HepG2 (cell line): Measurements from ENCODE around the gene TIPRL. TPM values are rescaled to one million over a fixed set of nuclear protein-coding genes. Genes with fewer than 3 reads are reported as not detected.
A peak's percentile ranks its signal among the peaks of the same experiment; 100 is the strongest.

ENCODE experiments used
- RARA ChIP-seq: IDR thresholded peaks from 2 replicates; pipeline ENCODE4 v1.6.1; 2016; ENCODE audit warnings: missing genetic modification reagents, missing compliant biosample characterization
- SMAD1 ChIP-seq: sonication (generic); formaldehyde crosslinking; IDR thresholded peaks from 2 replicates; pipeline ENCODE4 v1.4.0; 2020; ENCODE audit warnings: missing genetic modification reagents, low read depth, mild to moderate bottlenecking, borderline replicate concordance
- TOE1 ChIP-seq: sonication (generic); formaldehyde crosslinking; IDR thresholded peaks from 2 replicates; pipeline ENCODE4 v1.4.0; 2020; ENCODE audit warnings: mild to moderate bottlenecking, missing genetic modification reagents
- TRAFD1 ChIP-seq: sonication (generic); formaldehyde crosslinking; IDR thresholded peaks from 2 replicates; pipeline ENCODE4 v1.5.1; 2020; ENCODE audit warnings: missing genetic modification reagents, mild to moderate bottlenecking, borderline replicate concordance
- ZFP1 ChIP-seq: IDR thresholded peaks from 2 replicates; pipeline ENCODE4 v1.6.1; 2016
- ZNF382 ChIP-seq: sonication (generic); formaldehyde crosslinking; IDR thresholded peaks from 2 replicates; pipeline ENCODE4 v1.5.0; 2020; ENCODE audit warnings: missing genetic modification reagents, mild to moderate bottlenecking, borderline replicate concordance
- ZNF547 ChIP-seq: sonication (generic); formaldehyde crosslinking; IDR thresholded peaks from 2 replicates; pipeline ENCODE4 v1.5.1; 2020; ENCODE audit warnings: mild to moderate bottlenecking, missing genetic modification reagents
- ZNF598 ChIP-seq: sonication (generic); formaldehyde crosslinking; IDR thresholded peaks from 2 replicates; pipeline ENCODE4 v1.5.1; 2020; ENCODE audit warnings: mild to moderate bottlenecking, missing genetic modification reagents, borderline replicate concordance
- ZNF773 ChIP-seq: sonication (generic); formaldehyde crosslinking; IDR thresholded peaks from 2 replicates; pipeline ENCODE4 v1.4.0; 2020; ENCODE audit warnings: missing genetic modification reagents, borderline replicate concordance
- ZSCAN20 ChIP-seq: sonication (generic); formaldehyde crosslinking; IDR thresholded peaks from 2 replicates; pipeline ENCODE4 v1.4.0; 2020; ENCODE audit warnings: missing genetic modification reagents, mild to moderate bottlenecking, borderline replicate concordance
- polyA plus RNA-seq, 8 experiments: library from polyadenylated mRNA; depleted of rRNA in 3 of 8; stranded (reverse) in 7 of 8; unstranded in 1 of 8; fragments of >200 nt; fragmentation: Illumina TruSeq in 4 of 8; extraction: Trizol in 4 of 8; gene quantifications; 2 replicates each; pipeline versions ENCODE4 v1.2.1 to v1.2.3, GENCODE V29; 2011 to 2016; ENCODE audit warnings: low read depth in 4 of 8, missing spikeins in 1 of 8, mixed read lengths in 1 of 8; ENCODE audit not compliant: insufficient read depth in 1 of 8
- total RNA-seq, 5 experiments: library from RNA; depleted of rRNA; stranded (reverse); fragments of >200 nt; fragmentation: Illumina TruSeq; extraction: Trizol; gene quantifications; 2 replicates each; pipeline ENCODE4 v1.2.3, GENCODE V29; 2016; ENCODE audit warnings: low read depth in 1 of 5
- TF ChIP-seq, protein P1 (sequence below): sonication (generic); formaldehyde crosslinking; IDR thresholded peaks from 2 replicates; pipeline ENCODE4 v1.9.0; 2021; ENCODE audit warnings: missing genetic modification reagents, mild to moderate bottlenecking, borderline replicate concordance
- TF ChIP-seq, protein P2 (sequence below): sonication (generic); formaldehyde crosslinking; IDR thresholded peaks from 2 replicates; pipeline ENCODE4 v1.5.0; 2020; ENCODE audit warnings: missing genetic modification reagents
- TF ChIP-seq, protein P3 (sequence below): sonication (generic); formaldehyde crosslinking; IDR thresholded peaks from 2 replicates; pipeline ENCODE4 v1.4.0; 2020; ENCODE audit warnings: missing genetic modification reagents, borderline replicate concordance
- TF ChIP-seq, protein P4 (sequence below): sonication (generic); formaldehyde crosslinking; IDR thresholded peaks from 2 replicates; pipeline ENCODE4 v1.4.0; 2020; ENCODE audit warnings: missing genetic modification reagents, borderline replicate concordance

TIPRL gene
- total and polyA plus RNA-seq, 2 of the 13 experiments (the other 11 are each of a cell fraction or from before 2014, with no cell fraction given), result 10.1 to 22.8 TPM

GRCh38 chr1:168178638-168179437 lies at the start of gene TIPRL (continued):
- TF ChIP-seq, protein P1, sequence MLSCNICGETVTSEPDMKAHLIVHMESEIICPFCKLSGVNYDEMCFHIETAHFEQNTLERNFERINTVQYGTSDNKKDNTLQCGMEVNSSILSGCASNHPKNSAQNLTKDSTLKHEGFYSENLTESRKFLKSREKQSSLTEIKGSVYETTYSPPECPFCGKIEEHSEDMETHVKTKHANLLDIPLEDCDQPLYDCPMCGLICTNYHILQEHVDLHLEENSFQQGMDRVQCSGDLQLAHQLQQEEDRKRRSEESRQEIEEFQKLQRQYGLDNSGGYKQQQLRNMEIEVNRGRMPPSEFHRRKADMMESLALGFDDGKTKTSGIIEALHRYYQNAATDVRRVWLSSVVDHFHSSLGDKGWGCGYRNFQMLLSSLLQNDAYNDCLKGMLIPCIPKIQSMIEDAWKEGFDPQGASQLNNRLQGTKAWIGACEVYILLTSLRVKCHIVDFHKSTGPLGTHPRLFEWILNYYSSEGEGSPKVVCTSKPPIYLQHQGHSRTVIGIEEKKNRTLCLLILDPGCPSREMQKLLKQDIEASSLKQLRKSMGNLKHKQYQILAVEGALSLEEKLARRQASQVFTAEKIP (CRISPR knock-in tag), result no peak
- TF ChIP-seq TRAFD1 (CRISPR knock-in tag) (no peak), ZNF547 (CRISPR knock-in tag) (0 out of 2 replicates have a peak, but pooled peaks have one; percentile 66), ZNF598 (CRISPR knock-in tag) (no peak), ZSCAN20 (no peak), RARA (CRISPR knock-in tag) (peak; percentile 16; the same call in 1 of the 2 replicates), ZFP1 (CRISPR knock-in tag) (no peak), ZNF773 (CRISPR knock-in tag) (no peak), ZNF382 (CRISPR knock-in tag) (no peak), TOE1 (CRISPR knock-in tag) (no peak), SMAD1 (CRISPR knock-in tag) (peak; percentile 64; the same call in 1 of the 2 replicates)
- TF ChIP-seq, protein P2, sequence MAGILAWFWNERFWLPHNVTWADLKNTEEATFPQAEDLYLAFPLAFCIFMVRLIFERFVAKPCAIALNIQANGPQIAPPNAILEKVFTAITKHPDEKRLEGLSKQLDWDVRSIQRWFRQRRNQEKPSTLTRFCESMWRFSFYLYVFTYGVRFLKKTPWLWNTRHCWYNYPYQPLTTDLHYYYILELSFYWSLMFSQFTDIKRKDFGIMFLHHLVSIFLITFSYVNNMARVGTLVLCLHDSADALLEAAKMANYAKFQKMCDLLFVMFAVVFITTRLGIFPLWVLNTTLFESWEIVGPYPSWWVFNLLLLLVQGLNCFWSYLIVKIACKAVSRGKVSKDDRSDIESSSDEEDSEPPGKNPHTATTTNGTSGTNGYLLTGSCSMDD (CRISPR knock-in tag), result no peak
- TF ChIP-seq, protein P3, sequence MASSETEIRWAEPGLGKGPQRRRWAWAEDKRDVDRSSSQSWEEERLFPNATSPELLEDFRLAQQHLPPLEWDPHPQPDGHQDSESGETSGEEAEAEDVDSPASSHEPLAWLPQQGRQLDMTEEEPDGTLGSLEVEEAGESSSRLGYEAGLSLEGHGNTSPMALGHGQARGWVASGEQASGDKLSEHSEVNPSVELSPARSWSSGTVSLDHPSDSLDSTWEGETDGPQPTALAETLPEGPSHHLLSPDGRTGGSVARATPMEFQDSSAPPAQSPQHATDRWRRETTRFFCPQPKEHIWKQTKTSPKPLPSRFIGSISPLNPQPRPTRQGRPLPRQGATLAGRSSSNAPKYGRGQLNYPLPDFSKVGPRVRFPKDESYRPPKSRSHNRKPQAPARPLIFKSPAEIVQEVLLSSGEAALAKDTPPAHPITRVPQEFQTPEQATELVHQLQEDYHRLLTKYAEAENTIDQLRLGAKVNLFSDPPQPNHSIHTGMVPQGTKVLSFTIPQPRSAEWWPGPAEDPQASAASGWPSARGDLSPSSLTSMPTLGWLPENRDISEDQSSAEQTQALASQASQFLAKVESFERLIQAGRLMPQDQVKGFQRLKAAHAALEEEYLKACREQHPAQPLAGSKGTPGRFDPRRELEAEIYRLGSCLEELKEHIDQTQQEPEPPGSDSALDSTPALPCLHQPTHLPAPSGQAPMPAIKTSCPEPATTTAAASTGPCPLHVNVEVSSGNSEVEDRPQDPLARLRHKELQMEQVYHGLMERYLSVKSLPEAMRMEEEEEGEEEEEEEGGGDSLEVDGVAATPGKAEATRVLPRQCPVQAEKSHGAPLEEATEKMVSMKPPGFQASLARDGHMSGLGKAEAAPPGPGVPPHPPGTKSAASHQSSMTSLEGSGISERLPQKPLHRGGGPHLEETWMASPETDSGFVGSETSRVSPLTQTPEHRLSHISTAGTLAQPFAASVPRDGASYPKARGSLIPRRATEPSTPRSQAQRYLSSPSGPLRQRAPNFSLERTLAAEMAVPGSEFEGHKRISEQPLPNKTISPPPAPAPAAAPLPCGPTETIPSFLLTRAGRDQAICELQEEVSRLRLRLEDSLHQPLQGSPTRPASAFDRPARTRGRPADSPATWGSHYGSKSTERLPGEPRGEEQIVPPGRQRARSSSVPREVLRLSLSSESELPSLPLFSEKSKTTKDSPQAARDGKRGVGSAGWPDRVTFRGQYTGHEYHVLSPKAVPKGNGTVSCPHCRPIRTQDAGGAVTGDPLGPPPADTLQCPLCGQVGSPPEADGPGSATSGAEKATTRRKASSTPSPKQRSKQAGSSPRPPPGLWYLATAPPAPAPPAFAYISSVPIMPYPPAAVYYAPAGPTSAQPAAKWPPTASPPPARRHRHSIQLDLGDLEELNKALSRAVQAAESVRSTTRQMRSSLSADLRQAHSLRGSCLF (CRISPR knock-in tag), result no peak
- TF ChIP-seq, protein P4, sequence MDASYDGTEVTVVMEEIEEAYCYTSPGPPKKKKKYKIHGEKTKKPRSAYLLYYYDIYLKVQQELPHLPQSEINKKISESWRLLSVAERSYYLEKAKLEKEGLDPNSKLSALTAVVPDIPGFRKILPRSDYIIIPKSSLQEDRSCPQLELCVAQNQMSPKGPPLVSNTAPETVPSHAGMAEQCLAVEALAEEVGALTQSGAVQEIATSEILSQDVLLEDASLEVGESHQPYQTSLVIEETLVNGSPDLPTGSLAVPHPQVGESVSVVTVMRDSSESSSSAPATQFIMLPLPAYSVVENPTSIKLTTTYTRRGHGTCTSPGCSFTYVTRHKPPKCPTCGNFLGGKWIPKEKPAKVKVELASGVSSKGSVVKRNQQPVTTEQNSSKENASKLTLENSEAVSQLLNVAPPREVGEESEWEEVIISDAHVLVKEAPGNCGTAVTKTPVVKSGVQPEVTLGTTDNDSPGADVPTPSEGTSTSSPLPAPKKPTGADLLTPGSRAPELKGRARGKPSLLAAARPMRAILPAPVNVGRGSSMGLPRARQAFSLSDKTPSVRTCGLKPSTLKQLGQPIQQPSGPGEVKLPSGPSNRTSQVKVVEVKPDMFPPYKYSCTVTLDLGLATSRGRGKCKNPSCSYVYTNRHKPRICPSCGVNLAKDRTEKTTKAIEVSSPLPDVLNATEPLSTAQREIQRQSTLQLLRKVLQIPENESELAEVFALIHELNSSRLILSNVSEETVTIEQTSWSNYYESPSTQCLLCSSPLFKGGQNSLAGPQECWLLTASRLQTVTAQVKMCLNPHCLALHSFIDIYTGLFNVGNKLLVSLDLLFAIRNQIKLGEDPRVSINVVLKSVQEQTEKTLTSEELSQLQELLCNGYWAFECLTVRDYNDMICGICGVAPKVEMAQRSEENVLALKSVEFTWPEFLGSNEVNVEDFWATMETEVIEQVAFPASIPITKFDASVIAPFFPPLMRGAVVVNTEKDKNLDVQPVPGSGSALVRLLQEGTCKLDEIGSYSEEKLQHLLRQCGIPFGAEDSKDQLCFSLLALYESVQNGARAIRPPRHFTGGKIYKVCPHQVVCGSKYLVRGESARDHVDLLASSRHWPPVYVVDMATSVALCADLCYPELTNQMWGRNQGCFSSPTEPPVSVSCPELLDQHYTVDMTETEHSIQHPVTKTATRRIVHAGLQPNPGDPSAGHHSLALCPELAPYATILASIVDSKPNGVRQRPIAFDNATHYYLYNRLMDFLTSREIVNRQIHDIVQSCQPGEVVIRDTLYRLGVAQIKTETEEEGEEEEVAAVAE (CRISPR knock-in tag), result no peak
